ENCODE results near the gene VCP. TPM values are rescaled to one million over a fixed set of nuclear protein-coding genes. Genes with fewer than 3 reads are reported as not detected.
A peak's percentile ranks its signal among the peaks of the same experiment; 100 is the strongest.

The VCP gene
- total RNA-seq, 2 donors from 2014 or later, result 161 to 180 TPM

DNA sequence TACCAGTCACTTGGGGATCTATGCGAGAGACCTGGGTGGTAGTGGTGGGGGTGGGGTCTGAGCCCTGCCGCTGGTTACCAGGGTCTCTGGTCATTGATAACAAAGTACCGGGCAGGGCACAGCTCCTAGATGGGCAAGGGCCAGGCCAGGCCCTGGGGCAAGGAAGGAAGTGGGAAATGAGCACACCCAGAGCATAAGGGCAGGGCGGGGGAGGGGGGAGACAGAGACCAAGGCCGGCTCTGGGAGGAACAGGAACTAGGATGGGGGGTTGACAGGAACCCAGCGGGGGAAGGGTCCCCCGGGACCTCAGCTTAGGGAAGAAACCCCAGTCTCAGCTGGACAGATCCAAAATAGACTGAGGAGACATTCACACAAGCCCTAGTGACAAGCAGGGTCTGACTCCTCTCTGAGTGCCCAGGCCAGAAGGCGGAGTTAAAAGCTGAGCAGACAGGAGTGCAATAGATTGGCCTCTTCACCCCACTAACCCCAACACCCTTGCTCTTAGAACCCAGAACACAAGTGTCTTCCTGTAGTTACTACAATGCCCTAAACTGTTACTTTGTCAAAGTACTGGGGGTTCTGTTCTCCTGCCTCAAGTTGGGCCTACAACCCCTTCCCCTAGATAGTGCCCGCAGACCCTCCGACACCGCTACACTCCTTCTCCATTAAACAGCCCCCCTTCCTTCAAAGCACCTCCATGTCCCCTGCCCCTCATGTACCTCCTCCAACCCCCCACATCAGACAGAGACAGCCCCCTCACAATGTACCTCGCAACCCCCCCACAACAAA lies 42.6 kb upstream of the VCP start:
- Histone ChIP-seq H3K36me3 (no peaks in the 10 kb centered on the region), H3K27me3 (replicated peaks; ENCODE audit: insufficient read depth) (no peaks in the 10 kb centered on the region), H3K4me1 (replicated peaks) (peaks cover 15% of the 10 kb centered on the region), H3K4me3 (peak overlapping the region; percentile 45 to 49), H3K27ac (peak overlapping the region; percentile 87 to 89), H3K9me3 (no peaks in the 10 kb centered on the region)
- 10% methylated on average over 12 of the region's 12 CpGs for WGBS
- TF ChIP-seq POLR2A (IDR thresholded peaks at IDR 0.05) (peak; percentile 4), CTCF (IDR thresholded peaks at IDR 0.05) (no peak)
- intact Hi-C loops (cut with DNase I), result loop anchor here (10.0 kb wide), 3 partner anchors 50 to 620 kb away; partner anchors contain the start of genes CREB3, TESK1, TLN1 and UNC13B
- DNase-seq (ENCODE audit: low spot score), result no peak

GRCh38 chr9:35114113-35114839 lies 41.9 kb upstream of the VCP start:
- TF ChIP-seq CTCF (IDR thresholded peaks at IDR 0.05) (no peak), POLR2A (IDR thresholded peaks at IDR 0.05) (peak; percentile 31), POLR2AphosphoS5 (IDR thresholded peaks at IDR 0.05) (peak; percentile 38)
- Histone ChIP-seq H3K9me3 (no peaks in the 10 kb centered on the region), H3K27me3 (replicated peaks; ENCODE audit: insufficient read depth) (no peaks in the 10 kb centered on the region), H3K4me3 (peak overlapping the region; percentile 45 to 49), H3K36me3 (no peaks in the 10 kb centered on the region), H3K27ac (peak overlapping the region; percentile 87 to 89), H3K4me1 (replicated peaks) (peaks cover 15% of the 10 kb centered on the region)
- 4% methylated on average over 5 of the region's 5 CpGs for WGBS
- DNase-seq (ENCODE audit: low spot score), result peak; percentile 71
- intact Hi-C loops (cut with DNase I), result loop anchor here (10.0 kb wide), 3 partner anchors 51 to 621 kb away; partner anchors contain the start of genes CREB3, TESK1, TLN1 and UNC13B

- no peaks in the 10 kb centered on the region for H3K27me3 ChIP-seq (replicated peaks; ENCODE audit: insufficient read depth)
- DNase-seq (ENCODE audit: low spot score), result no peak
- peaks cover 7 to 8% of the 10 kb centered on the region in 2 donors for H3K36me3 ChIP-seq
- H3K4me1 ChIP-seq (replicated peaks), result peaks cover 15% of the 10 kb centered on the region
- 76% methylated on average over 3 of the region's 3 CpGs for WGBS
- no peak overlapping the region for H3K4me3 ChIP-seq
- H3K27ac ChIP-seq, result peak overlapping the region; percentile 63 to 72
- H3K9me3 ChIP-seq, result no peaks in the 10 kb centered on the region
- TF ChIP-seq POLR2A (IDR thresholded peaks at IDR 0.05) (no peak), CTCF (IDR thresholded peaks at IDR 0.05) (no peak)
- intact Hi-C loops (cut with DNase I), result loop anchor here (10.0 kb wide), 3 partner anchors 52 to 622 kb away; partner anchors contain the start of genes CREB3, TESK1, TLN1 and UNC13B
Observed at GRCh38 chr9:35112257-35113020, 40.0 kb upstream of the VCP start.

DNA sequence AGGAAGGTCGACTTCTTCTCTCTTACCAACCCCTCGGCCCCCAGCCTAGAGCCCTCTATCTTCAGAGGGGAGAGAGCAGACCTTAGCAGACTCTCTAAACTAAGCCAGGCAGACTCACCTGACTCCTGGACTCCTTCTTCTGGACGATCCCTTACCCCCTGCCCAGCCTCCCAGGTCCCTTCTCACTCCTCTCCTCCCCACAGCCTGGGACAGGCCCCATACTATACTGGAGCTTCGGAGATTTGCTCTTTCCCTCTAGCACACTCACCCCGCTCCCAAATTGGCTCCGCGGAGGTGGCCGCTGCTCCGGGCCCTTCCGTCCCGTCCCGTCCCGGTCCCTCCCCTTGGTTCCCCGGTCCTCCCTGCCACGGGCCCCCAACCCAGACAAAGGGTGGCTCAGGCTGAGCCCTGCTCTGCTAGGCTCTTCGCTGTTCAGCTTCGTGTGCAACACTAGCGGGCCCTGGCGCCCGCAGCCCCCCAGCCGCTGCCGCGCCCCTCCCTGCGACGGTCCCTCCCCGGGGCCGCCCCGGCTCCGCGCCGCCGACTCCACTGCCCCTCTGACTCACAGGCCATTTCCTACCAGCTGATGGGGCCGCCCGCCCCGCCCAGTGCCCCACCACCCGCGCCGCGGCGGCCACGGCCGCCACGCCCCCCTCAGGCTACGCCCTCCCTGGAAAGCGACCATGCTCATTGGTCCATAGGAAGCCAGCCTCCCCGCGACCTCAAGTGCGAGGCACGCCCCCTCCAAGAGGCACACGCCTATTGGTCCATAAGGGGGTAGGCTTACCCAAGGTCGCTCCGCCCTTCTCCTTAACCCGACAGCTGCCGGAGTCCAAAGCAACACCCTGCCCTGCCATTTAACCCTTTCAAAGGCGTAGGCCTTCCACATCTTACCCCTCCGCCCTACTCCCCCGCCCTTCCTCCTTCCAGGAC lies 38.8 kb upstream of the VCP start:
- H3K27me3 ChIP-seq (replicated peaks; ENCODE audit: insufficient read depth), result no peaks in the 10 kb centered on the region
- H3K36me3 ChIP-seq, result peaks cover 8 to 11% of the 10 kb centered on the region in 2 donors
- H3K9me3 ChIP-seq, result no peaks in the 10 kb centered on the region
- H3K27ac ChIP-seq, result peak overlapping the region; percentile 72 to 77
- intact Hi-C loops (cut with DNase I), result loop anchor here (10.0 kb wide), 3 partner anchors 54 to 624 kb away; partner anchors contain the start of genes CREB3, TESK1, TLN1 and UNC13B
- DNase-seq (ENCODE audit: low spot score), result peak; percentile 98
- TF ChIP-seq POLR2AphosphoS5 (IDR thresholded peaks at IDR 0.05) (peak; percentile 83), CTCF (IDR thresholded peaks at IDR 0.05) (peak in 1 of 4 experiments; percentile 7), POLR2A (IDR thresholded peaks at IDR 0.05) (peak; percentile 80)
- WGBS, result 1% methylated on average over 54 of the region's 57 CpGs
- H3K4me1 ChIP-seq (replicated peaks), result peaks cover 11% of the 10 kb centered on the region
- H3K4me3 ChIP-seq, result peak overlapping the region; percentile 70 to 73
